Measurements from ENCODE around the gene THAP10.

DNA sequence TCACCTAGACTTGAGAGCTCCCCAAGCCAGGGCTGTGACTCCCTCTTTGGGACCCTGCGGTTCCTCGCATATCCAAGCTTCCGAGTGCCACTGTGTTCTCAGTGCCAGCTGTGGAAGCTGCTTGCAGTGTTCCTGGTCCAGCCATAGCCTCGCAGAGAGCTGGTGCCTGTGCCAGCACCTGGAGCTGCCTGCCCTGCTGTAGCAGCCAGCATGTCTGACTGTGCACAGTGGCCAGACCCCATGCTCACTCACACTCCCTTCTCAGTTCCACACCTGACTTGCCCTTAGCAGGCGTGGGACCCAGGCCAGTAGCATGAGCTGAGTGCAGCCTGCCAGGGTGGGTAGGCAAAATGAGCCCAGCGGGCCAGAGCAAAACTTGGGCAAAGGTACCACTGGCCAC lies 25.7 kb upstream of the THAP10 start:
- no peak for TF ChIP-seq ZNF707 (tag by site-specific recombination; IDR thresholded peaks at IDR 0.05)
- TF ChIP-seq ZNF37A (tag by site-specific recombination; IDR thresholded peaks at IDR 0.05) = no peak
- TF ChIP-seq YY2 (tag by site-specific recombination; IDR thresholded peaks at IDR 0.05) = no peak
- no peak for TF ChIP-seq ZNF274 (IDR thresholded peaks at IDR 0.05; ENCODE audit: low read length)
- TF ChIP-seq ZNF274 (tag by site-specific recombination; IDR thresholded peaks at IDR 0.05; ENCODE audit: borderline replicate concordance) = no peak
- no peak for TF ChIP-seq BCL11A (tag by site-specific recombination; IDR thresholded peaks at IDR 0.05; ENCODE audit: low read depth)
- TF ChIP-seq, protein P1, sequence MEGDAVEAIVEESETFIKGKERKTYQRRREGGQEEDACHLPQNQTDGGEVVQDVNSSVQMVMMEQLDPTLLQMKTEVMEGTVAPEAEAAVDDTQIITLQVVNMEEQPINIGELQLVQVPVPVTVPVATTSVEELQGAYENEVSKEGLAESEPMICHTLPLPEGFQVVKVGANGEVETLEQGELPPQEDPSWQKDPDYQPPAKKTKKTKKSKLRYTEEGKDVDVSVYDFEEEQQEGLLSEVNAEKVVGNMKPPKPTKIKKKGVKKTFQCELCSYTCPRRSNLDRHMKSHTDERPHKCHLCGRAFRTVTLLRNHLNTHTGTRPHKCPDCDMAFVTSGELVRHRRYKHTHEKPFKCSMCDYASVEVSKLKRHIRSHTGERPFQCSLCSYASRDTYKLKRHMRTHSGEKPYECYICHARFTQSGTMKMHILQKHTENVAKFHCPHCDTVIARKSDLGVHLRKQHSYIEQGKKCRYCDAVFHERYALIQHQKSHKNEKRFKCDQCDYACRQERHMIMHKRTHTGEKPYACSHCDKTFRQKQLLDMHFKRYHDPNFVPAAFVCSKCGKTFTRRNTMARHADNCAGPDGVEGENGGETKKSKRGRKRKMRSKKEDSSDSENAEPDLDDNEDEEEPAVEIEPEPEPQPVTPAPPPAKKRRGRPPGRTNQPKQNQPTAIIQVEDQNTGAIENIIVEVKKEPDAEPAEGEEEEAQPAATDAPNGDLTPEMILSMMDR (tag by site-specific recombination; IDR thresholded peaks at IDR 0.05) = no peak
- no peak for TF ChIP-seq ZNF114 (tag by site-specific recombination; IDR thresholded peaks at IDR 0.05)
- no peak for TF ChIP-seq HOXA7 (CRISPR knock-in tag; IDR thresholded peaks at IDR 0.05; ENCODE audit: borderline replicate concordance)
- TF ChIP-seq, protein P2, sequence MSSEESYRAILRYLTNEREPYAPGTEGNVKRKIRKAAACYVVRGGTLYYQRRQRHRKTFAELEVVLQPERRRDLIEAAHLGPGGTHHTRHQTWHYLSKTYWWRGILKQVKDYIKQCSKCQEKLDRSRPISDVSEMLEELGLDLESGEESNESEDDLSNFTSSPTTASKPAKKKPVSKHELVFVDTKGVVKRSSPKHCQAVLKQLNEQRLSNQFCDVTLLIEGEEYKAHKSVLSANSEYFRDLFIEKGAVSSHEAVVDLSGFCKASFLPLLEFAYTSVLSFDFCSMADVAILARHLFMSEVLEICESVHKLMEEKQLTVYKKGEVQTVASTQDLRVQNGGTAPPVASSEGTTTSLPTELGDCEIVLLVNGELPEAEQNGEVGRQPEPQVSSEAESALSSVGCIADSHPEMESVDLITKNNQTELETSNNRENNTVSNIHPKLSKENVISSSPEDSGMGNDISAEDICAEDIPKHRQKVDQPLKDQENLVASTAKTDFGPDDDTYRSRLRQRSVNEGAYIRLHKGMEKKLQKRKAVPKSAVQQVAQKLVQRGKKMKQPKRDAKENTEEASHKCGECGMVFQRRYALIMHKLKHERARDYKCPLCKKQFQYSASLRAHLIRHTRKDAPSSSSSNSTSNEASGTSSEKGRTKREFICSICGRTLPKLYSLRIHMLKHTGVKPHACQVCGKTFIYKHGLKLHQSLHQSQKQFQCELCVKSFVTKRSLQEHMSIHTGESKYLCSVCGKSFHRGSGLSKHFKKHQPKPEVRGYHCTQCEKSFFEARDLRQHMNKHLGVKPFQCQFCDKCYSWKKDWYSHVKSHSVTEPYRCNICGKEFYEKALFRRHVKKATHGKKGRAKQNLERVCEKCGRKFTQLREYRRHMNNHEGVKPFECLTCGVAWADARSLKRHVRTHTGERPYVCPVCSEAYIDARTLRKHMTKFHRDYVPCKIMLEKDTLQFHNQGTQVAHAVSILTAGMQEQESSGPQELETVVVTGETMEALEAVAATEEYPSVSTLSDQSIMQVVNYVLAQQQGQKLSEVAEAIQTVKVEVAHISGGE (tag by site-specific recombination; conservative IDR thresholded peaks at IDR 0.05; ENCODE audit: low read depth) = no peak
- TF ChIP-seq, protein P3, sequence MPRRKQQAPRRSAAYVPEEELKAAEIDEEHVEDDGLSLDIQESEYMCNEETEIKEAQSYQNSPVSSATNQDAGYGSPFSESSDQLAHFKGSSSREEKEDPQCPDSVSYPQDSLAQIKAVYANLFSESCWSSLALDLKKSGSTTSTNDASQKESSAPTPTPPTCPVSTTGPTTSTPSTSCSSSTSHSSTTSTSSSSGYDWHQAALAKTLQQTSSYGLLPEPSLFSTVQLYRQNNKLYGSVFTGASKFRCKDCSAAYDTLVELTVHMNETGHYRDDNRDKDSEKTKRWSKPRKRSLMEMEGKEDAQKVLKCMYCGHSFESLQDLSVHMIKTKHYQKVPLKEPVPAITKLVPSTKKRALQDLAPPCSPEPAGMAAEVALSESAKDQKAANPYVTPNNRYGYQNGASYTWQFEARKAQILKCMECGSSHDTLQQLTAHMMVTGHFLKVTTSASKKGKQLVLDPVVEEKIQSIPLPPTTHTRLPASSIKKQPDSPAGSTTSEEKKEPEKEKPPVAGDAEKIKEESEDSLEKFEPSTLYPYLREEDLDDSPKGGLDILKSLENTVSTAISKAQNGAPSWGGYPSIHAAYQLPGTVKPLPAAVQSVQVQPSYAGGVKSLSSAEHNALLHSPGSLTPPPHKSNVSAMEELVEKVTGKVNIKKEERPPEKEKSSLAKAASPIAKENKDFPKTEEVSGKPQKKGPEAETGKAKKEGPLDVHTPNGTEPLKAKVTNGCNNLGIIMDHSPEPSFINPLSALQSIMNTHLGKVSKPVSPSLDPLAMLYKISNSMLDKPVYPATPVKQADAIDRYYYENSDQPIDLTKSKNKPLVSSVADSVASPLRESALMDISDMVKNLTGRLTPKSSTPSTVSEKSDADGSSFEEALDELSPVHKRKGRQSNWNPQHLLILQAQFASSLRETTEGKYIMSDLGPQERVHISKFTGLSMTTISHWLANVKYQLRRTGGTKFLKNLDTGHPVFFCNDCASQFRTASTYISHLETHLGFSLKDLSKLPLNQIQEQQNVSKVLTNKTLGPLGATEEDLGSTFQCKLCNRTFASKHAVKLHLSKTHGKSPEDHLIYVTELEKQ (tag by site-specific recombination; IDR thresholded peaks at IDR 0.05; ENCODE audit: borderline replicate concordance) = no peak
- TF ChIP-seq KLF1 (tag by site-specific recombination; IDR thresholded peaks at IDR 0.05) = no peak
- no peak for TF ChIP-seq OVOL3 (tag by site-specific recombination; IDR thresholded peaks at IDR 0.05)
- TF ChIP-seq YY1 (tag by site-specific recombination; IDR thresholded peaks at IDR 0.05) = no peak
- no peak for TF ChIP-seq ZNF544 (tag by site-specific recombination; IDR thresholded peaks at IDR 0.05)
